ENCODE data around the gene BIRC3.
A peak's percentile ranks its signal among the peaks of the same experiment; 100 is the strongest.

DNA sequence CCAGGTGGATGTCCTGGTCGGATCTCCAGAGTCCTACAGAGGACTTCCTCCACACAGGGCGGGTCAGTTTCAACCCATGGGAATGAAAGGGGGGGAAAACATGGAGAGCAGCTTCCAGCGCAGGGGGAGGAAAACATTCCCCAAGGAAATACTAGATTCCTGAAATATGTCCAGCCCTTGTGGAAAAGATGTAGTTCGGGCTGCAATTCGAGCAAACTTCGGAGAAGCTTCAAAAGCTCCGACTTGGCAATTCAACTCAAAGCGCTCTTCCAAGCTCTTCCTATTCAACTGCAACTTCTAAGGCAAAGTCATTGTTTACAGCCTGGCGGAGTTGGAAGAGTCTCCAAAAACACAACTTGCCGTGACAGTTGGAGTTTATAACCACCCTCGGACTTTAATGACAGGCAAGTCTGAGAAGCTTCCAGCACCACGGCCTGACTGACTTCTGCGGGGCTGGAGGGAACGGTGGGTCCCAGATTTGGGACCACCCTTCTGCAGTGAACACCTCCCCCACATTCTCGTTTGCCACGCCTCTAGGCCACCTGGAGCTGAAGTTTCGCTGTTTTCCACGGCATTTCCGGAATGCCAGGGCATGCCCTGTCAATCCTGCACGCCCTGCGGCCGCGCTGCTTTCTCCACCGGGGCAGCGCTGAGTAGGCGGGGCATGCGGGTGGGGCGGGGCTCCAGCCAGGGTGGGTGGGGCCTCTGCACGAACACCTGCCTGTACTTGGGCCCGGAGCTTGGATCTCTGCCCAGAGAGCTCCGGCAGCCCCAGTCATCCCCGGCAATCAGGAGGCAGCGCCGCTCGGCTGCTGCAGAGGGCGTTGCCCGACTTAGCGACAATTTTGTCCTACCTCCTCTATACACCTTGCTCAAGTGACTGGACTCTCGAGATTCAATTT, 49.0 kb upstream of the BIRC3 start:
- TF ChIP-seq, protein P1, sequence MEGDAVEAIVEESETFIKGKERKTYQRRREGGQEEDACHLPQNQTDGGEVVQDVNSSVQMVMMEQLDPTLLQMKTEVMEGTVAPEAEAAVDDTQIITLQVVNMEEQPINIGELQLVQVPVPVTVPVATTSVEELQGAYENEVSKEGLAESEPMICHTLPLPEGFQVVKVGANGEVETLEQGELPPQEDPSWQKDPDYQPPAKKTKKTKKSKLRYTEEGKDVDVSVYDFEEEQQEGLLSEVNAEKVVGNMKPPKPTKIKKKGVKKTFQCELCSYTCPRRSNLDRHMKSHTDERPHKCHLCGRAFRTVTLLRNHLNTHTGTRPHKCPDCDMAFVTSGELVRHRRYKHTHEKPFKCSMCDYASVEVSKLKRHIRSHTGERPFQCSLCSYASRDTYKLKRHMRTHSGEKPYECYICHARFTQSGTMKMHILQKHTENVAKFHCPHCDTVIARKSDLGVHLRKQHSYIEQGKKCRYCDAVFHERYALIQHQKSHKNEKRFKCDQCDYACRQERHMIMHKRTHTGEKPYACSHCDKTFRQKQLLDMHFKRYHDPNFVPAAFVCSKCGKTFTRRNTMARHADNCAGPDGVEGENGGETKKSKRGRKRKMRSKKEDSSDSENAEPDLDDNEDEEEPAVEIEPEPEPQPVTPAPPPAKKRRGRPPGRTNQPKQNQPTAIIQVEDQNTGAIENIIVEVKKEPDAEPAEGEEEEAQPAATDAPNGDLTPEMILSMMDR (IDR thresholded peaks at IDR 0.05): peak; percentile 16 to 78 (median 23)
- TF ChIP-seq POLR2A (IDR thresholded peaks at IDR 0.05): no peak

Data from gastroesophageal sphincter (tissue), 3 donors.